Measurements from ENCODE around the gene SHISAL1. TPM values are rescaled to one million over a fixed set of nuclear protein-coding genes. Genes with fewer than 3 reads are reported as not detected.

SHISAL1 gene
- total RNA-seq, 1 donor from 2014 or later = 0.58 TPM

- DNase-seq (ENCODE audit: low spot score in 2 of 2, unreplicated experiment in 2 of 2) = no peak
- TF ChIP-seq CTCF (IDR thresholded peaks at IDR 0.05; ENCODE audit: unreplicated experiment) = no peak
- H3K27ac Mint-ChIP-seq = no peak overlapping the region
- H3K27me3 Mint-ChIP-seq (ENCODE audit: low read depth) = peaks cover 12% of the 10 kb centered on the region
- no peaks in the 10 kb centered on the region for H3K9me3 Mint-ChIP-seq
- H3K36me3 Mint-ChIP-seq = no peaks in the 10 kb centered on the region
- H3K4me3 Mint-ChIP-seq = no peak overlapping the region
- H3K4me1 Mint-ChIP-seq = peaks cover 10% of the 10 kb centered on the region
Observed at GRCh38 chr22:44358709-44359440, 46.1 kb upstream of the SHISAL1 start.

- Mint-ChIP-seq H3K4me3 (no peak overlapping the region), H3K9me3 (no peaks in the 10 kb centered on the region), H3K36me3 (no peaks in the 10 kb centered on the region), H3K27ac (no peak overlapping the region), H3K4me1 (peaks cover 10% of the 10 kb centered on the region), H3K27me3 (ENCODE audit: low read depth) (peaks cover 12% of the 10 kb centered on the region)
- no peak for TF ChIP-seq CTCF (IDR thresholded peaks at IDR 0.05; ENCODE audit: unreplicated experiment)
- DNase-seq (ENCODE audit: low spot score in 2 of 2, unreplicated experiment in 2 of 2) = no peak
Observed at GRCh38 chr22:44357966-44358465, 45.3 kb upstream of the SHISAL1 start.

- H3K4me1 Mint-ChIP-seq = peaks cover 10% of the 10 kb centered on the region
- H3K4me3 Mint-ChIP-seq = no peak overlapping the region
- no peak overlapping the region for H3K27ac Mint-ChIP-seq
Observed at GRCh38 chr22:44357296-44357965, 44.7 kb upstream of the SHISAL1 start.

GRCh38 chr22:44355716-44356070, 42.9 kb upstream of the SHISAL1 start:
- TF ChIP-seq CTCF (IDR thresholded peaks at IDR 0.05; ENCODE audit: unreplicated experiment) = no peak
- H3K36me3 Mint-ChIP-seq = no peaks in the 10 kb centered on the region
- H3K27ac Mint-ChIP-seq = no peak overlapping the region
- H3K4me1 Mint-ChIP-seq = peaks cover 19% of the 10 kb centered on the region
- H3K9me3 Mint-ChIP-seq = no peaks in the 10 kb centered on the region
- peaks cover 12% of the 10 kb centered on the region for H3K27me3 Mint-ChIP-seq (ENCODE audit: low read depth)
- DNase-seq (ENCODE audit: low spot score in 2 of 2, unreplicated experiment in 2 of 2) = no peak
- no peak overlapping the region for H3K4me3 Mint-ChIP-seq

More at GRCh38 chr22:44357296-44357965, 44.7 kb upstream of the SHISAL1 start:
- Mint-ChIP-seq H3K9me3 (no peaks in the 10 kb centered on the region), H3K36me3 (no peaks in the 10 kb centered on the region), H3K27me3 (ENCODE audit: low read depth) (peaks cover 12% of the 10 kb centered on the region)
- TF ChIP-seq CTCF (IDR thresholded peaks at IDR 0.05; ENCODE audit: unreplicated experiment) = no peak
- DNase-seq (ENCODE audit: low spot score in 2 of 2, unreplicated experiment in 2 of 2) = no peak

GRCh38 chr22:44354288-44354687, 41.5 kb upstream of the SHISAL1 start:
- no peak for TF ChIP-seq CTCF (IDR thresholded peaks at IDR 0.05; ENCODE audit: unreplicated experiment)
- no peak for DNase-seq (ENCODE audit: low spot score in 2 of 2, unreplicated experiment in 2 of 2)
- Mint-ChIP-seq H3K36me3 (no peaks in the 10 kb centered on the region), H3K9me3 (no peaks in the 10 kb centered on the region), H3K27ac (no peak overlapping the region), H3K4me3 (no peak overlapping the region), H3K27me3 (ENCODE audit: low read depth) (peaks cover 17% of the 10 kb centered on the region), H3K4me1 (peaks cover 19% of the 10 kb centered on the region)

Measured in mesothelial cell of epicardium (in vitro differentiated cells).